HepG2 (cell line): Measurements from ENCODE around the gene ST3GAL5. TPM values are rescaled to one million over a fixed set of nuclear protein-coding genes. Genes with fewer than 3 reads are reported as not detected.

Experiments used
- HDAC2 ChIP-seq: sonication (generic); formaldehyde crosslinking; IDR thresholded peaks from 2 replicates; pipeline ENCODE4 v1.4.0; 2020; ENCODE audit warnings: missing genetic modification reagents
- HNF4G ChIP-seq, 2 experiments: sonication (generic) in 1 of 2; formaldehyde crosslinking in 1 of 2; IDR thresholded peaks; 2 replicates each; pipeline versions ENCODE4 v1.4.0 to v1.6.1; 2011 to 2020; ENCODE audit warnings: borderline replicate concordance in 2 of 2, low read depth in 2 of 2, mild to moderate bottlenecking in 2 of 2, low read length in 1 of 2, missing genetic modification reagents in 1 of 2, moderate library complexity in 1 of 2
- THAP11 ChIP-seq: IDR thresholded peaks from 2 replicates; pipeline ENCODE4 v1.6.1; 2016; ENCODE audit warnings: missing biosample characterization, missing genetic modification reagents
- YEATS2 ChIP-seq: sonication (generic); formaldehyde crosslinking; IDR thresholded peaks from 2 replicates; pipeline ENCODE4 v1.4.0; 2020; ENCODE audit warnings: missing genetic modification reagents, borderline replicate concordance
- ZNF709 ChIP-seq: sonication (generic); formaldehyde crosslinking; IDR thresholded peaks from 2 replicates; pipeline ENCODE4 v1.5.0; 2020; ENCODE audit warnings: mild to moderate bottlenecking, missing genetic modification reagents
- polyA plus RNA-seq, 8 experiments: library from polyadenylated mRNA; depleted of rRNA in 3 of 8; stranded (reverse) in 7 of 8; unstranded in 1 of 8; fragments of >200 nt; fragmentation: Illumina TruSeq in 4 of 8; extraction: Trizol in 4 of 8; gene quantifications; 2 replicates each; pipeline versions ENCODE4 v1.2.1 to v1.2.3, GENCODE V29; 2011 to 2016; ENCODE audit warnings: low read depth in 4 of 8, missing spikeins in 1 of 8, mixed read lengths in 1 of 8; ENCODE audit not compliant: insufficient read depth in 1 of 8
- total RNA-seq, 5 experiments: library from RNA; depleted of rRNA; stranded (reverse); fragments of >200 nt; fragmentation: Illumina TruSeq; extraction: Trizol; gene quantifications; 2 replicates each; pipeline ENCODE4 v1.2.3, GENCODE V29; 2016; ENCODE audit warnings: low read depth in 1 of 5
- TF ChIP-seq, protein P1 (sequence below): sonication (generic); formaldehyde crosslinking; IDR thresholded peaks from 2 replicates; pipeline ENCODE4 v1.4.0; 2020; ENCODE audit warnings: missing genetic modification reagents
- TF ChIP-seq, protein P2 (sequence below): IDR thresholded peaks from 2 replicates; pipeline ENCODE4 v1.6.1; 2018; ENCODE audit warnings: missing genetic modification reagents
- TF ChIP-seq, protein P3 (sequence below): sonication (generic); formaldehyde crosslinking; IDR thresholded peaks from 2 replicates; pipeline ENCODE4 v1.5.0; 2020; ENCODE audit warnings: missing genetic modification reagents
- TF ChIP-seq, protein P4 (sequence below): sonication (generic); formaldehyde crosslinking; IDR thresholded peaks from 2 replicates; pipeline ENCODE4 v1.4.0; 2020; ENCODE audit warnings: missing genetic modification reagents, mild to moderate bottlenecking, borderline replicate concordance
- TF ChIP-seq, protein P5 (sequence below): sonication (generic); formaldehyde crosslinking; conservative IDR thresholded peaks from 2 replicates; pipeline ENCODE4 v1.4.0; 2020; ENCODE audit warnings: mild to moderate bottlenecking, missing genetic modification reagents, moderate library complexity
- TF ChIP-seq, protein P6 (sequence below): sonication (generic); formaldehyde crosslinking; IDR thresholded peaks from 2 replicates; pipeline ENCODE4 v1.4.0; 2020; ENCODE audit warnings: missing genetic modification reagents

Gene ST3GAL5
- total and polyA plus RNA-seq, 2 of the 13 experiments (the other 11 are each of a cell fraction or from before 2014, with no cell fraction given): 1.3 to 2.0 TPM

DNA sequence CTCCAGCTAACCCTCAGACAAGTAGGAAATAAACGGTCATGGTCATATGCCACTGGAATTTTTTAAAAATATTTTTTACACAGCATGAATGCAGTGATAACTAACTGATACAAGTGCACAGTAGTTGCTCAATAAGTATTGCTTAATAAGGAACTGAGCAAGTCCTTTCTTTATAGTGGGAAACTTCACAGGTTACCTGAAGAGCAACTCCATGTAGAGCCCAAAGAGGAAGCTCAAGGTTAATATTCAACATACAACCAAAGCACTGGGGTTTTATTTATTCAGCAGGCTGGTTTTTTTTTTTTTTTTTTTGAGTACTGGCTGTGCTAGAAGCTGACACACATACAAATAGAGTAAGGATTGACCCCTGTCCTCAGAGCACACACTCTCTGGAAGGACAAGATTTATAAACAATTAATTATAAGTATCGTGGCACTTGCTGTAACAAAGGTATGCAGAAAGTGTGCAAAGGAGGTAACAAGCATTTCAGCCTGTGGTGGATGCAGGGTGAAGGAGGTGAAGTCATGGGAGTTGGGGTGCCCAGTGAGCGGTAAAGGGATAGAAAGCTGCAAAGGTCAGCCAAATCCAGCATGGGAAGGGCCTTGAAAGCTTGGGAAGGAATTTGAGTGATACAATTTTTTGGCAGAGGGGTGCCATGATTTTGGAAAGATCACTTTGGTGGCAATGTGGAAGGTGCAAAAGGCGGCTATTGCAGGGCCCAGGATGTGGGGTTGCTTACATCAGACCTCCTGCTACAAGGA is 82.3 kb downstream of the ST3GAL5 start (continued):
- TF ChIP-seq, protein P1, sequence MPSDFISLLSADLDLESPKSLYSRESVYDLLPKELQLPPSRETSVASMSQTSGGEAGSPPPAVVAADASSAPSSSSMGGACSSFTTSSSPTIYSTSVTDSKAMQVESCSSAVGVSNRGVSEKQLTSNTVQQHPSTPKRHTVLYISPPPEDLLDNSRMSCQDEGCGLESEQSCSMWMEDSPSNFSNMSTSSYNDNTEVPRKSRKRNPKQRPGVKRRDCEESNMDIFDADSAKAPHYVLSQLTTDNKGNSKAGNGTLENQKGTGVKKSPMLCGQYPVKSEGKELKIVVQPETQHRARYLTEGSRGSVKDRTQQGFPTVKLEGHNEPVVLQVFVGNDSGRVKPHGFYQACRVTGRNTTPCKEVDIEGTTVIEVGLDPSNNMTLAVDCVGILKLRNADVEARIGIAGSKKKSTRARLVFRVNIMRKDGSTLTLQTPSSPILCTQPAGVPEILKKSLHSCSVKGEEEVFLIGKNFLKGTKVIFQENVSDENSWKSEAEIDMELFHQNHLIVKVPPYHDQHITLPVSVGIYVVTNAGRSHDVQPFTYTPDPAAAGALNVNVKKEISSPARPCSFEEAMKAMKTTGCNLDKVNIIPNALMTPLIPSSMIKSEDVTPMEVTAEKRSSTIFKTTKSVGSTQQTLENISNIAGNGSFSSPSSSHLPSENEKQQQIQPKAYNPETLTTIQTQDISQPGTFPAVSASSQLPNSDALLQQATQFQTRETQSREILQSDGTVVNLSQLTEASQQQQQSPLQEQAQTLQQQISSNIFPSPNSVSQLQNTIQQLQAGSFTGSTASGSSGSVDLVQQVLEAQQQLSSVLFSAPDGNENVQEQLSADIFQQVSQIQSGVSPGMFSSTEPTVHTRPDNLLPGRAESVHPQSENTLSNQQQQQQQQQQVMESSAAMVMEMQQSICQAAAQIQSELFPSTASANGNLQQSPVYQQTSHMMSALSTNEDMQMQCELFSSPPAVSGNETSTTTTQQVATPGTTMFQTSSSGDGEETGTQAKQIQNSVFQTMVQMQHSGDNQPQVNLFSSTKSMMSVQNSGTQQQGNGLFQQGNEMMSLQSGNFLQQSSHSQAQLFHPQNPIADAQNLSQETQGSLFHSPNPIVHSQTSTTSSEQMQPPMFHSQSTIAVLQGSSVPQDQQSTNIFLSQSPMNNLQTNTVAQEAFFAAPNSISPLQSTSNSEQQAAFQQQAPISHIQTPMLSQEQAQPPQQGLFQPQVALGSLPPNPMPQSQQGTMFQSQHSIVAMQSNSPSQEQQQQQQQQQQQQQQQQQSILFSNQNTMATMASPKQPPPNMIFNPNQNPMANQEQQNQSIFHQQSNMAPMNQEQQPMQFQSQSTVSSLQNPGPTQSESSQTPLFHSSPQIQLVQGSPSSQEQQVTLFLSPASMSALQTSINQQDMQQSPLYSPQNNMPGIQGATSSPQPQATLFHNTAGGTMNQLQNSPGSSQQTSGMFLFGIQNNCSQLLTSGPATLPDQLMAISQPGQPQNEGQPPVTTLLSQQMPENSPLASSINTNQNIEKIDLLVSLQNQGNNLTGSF (CRISPR knock-in tag): no peak
- TF ChIP-seq, protein P2, sequence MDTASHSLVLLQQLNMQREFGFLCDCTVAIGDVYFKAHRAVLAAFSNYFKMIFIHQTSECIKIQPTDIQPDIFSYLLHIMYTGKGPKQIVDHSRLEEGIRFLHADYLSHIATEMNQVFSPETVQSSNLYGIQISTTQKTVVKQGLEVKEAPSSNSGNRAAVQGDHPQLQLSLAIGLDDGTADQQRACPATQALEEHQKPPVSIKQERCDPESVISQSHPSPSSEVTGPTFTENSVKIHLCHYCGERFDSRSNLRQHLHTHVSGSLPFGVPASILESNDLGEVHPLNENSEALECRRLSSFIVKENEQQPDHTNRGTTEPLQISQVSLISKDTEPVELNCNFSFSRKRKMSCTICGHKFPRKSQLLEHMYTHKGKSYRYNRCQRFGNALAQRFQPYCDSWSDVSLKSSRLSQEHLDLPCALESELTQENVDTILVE (CRISPR knock-in tag): no peak
- TF ChIP-seq, protein P3, sequence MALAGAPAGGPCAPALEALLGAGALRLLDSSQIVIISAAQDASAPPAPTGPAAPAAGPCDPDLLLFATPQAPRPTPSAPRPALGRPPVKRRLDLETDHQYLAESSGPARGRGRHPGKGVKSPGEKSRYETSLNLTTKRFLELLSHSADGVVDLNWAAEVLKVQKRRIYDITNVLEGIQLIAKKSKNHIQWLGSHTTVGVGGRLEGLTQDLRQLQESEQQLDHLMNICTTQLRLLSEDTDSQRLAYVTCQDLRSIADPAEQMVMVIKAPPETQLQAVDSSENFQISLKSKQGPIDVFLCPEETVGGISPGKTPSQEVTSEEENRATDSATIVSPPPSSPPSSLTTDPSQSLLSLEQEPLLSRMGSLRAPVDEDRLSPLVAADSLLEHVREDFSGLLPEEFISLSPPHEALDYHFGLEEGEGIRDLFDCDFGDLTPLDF (CRISPR knock-in tag): no peak
- TF ChIP-seq, protein P4, sequence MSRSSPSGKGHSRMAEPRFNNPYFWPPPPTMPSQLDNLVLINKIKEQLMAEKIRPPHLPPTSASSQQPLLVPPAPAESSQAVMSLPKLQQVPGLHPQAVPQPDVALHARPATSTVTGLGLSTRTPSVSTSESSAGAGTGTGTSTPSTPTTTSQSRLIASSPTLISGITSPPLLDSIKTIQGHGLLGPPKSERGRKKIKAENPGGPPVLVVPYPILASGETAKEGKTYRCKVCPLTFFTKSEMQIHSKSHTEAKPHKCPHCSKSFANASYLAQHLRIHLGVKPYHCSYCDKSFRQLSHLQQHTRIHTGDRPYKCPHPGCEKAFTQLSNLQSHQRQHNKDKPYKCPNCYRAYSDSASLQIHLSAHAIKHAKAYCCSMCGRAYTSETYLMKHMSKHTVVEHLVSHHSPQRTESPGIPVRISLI (CRISPR knock-in tag): peak; percentile 93
- TF ChIP-seq, protein P5, sequence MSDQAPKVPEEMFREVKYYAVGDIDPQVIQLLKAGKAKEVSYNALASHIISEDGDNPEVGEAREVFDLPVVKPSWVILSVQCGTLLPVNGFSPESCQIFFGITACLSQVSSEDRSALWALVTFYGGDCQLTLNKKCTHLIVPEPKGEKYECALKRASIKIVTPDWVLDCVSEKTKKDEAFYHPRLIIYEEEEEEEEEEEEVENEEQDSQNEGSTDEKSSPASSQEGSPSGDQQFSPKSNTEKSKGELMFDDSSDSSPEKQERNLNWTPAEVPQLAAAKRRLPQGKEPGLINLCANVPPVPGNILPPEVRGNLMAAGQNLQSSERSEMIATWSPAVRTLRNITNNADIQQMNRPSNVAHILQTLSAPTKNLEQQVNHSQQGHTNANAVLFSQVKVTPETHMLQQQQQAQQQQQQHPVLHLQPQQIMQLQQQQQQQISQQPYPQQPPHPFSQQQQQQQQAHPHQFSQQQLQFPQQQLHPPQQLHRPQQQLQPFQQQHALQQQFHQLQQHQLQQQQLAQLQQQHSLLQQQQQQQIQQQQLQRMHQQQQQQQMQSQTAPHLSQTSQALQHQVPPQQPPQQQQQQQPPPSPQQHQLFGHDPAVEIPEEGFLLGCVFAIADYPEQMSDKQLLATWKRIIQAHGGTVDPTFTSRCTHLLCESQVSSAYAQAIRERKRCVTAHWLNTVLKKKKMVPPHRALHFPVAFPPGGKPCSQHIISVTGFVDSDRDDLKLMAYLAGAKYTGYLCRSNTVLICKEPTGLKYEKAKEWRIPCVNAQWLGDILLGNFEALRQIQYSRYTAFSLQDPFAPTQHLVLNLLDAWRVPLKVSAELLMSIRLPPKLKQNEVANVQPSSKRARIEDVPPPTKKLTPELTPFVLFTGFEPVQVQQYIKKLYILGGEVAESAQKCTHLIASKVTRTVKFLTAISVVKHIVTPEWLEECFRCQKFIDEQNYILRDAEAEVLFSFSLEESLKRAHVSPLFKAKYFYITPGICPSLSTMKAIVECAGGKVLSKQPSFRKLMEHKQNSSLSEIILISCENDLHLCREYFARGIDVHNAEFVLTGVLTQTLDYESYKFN (CRISPR knock-in tag): peak; percentile 70
- TF ChIP-seq ZNF709 (CRISPR knock-in tag): no peak
- 0 out of 2 replicates have a peak, but pooled peaks have one; percentile 3 for TF ChIP-seq HNF4G (IDR thresholded peaks at IDR 0.05; ENCODE audit: borderline replicate concordance, low read depth, low read length)
- TF ChIP-seq HNF4G (CRISPR knock-in tag; IDR thresholded peaks at IDR 0.05; ENCODE audit: borderline replicate concordance, low read depth): no peak
- no peak for TF ChIP-seq HDAC2
- TF ChIP-seq, protein P6, sequence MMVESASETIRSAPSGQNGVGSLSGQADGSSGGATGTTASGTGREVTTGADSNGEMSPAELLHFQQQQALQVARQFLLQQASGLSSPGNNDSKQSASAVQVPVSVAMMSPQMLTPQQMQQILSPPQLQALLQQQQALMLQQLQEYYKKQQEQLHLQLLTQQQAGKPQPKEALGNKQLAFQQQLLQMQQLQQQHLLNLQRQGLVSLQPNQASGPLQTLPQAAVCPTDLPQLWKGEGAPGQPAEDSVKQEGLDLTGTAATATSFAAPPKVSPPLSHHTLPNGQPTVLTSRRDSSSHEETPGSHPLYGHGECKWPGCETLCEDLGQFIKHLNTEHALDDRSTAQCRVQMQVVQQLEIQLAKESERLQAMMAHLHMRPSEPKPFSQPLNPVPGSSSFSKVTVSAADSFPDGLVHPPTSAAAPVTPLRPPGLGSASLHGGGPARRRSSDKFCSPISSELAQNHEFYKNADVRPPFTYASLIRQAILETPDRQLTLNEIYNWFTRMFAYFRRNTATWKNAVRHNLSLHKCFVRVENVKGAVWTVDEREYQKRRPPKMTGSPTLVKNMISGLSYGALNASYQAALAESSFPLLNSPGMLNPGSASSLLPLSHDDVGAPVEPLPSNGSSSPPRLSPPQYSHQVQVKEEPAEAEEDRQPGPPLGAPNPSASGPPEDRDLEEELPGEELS (CRISPR knock-in tag): peak; percentile 42; the same call in 1 of the 2 replicates
- peak; percentile 54; the same call in 1 of the 2 replicates for TF ChIP-seq THAP11 (CRISPR knock-in tag)
- no peak for TF ChIP-seq YEATS2
